Naive thymus-derived CD4-positive, alpha-beta T cell (primary cell): Measurements from ENCODE around the gene TRIO. TPM values are rescaled to one million over a fixed set of nuclear protein-coding genes. Genes with fewer than 3 reads are reported as not detected.
"Not testable (repeated sequence)": the region's sequence is repeated elsewhere in the genome, so short reads cannot be mapped to it uniquely, and the experiment has no call there.

Source experiments
- ATAC-seq: fragments of 150-1000 bp; cut with Tn5 transposase; 2 replicates; pipeline ENCODE4 v1.10.0; 2021; ENCODE audit warnings: mild to moderate bottlenecking, moderate library complexity
- CTCF ChIA-PET: fragments of 350-600 bp; sonication (Branson Sonifier 250); formaldehyde crosslinking; loops from one replicate; lab custom pipeline; 2021; ENCODE audit warnings: antibody characterized with exemption; lab: Charles Lee
- POLR2A ChIA-PET: fragments of 350-600 bp; sonication (Branson Sonifier 250); formaldehyde crosslinking; loops from one replicate; lab custom pipeline; 2021; ENCODE audit warnings: antibody characterized with exemption, inconsistent platforms; lab: Charles Lee
- DNase-seq, 9 donors: peaks; one replicate each; pipeline versions ENCODE4 v3.0.0 to v3.0.0-alpha.2; 2020 to 2022; ENCODE audit warnings: mixed read lengths in 1 of 9
- H3K27ac ChIP-seq: one replicate; pipeline ENCODE4 v1.7.0; 2013; ENCODE audit warnings: mild to moderate bottlenecking, low read depth, low read length, moderate library complexity
- H3K27me3 ChIP-seq, 2 donors: one replicate each; pipeline ENCODE4 v1.7.0; 2013; ENCODE audit warnings: low read length in 2 of 2, mild to moderate bottlenecking in 2 of 2, moderate library complexity in 2 of 2; ENCODE audit not compliant: control insufficient read depth in 2 of 2, insufficient read depth in 2 of 2
- H3K36me3 ChIP-seq, 3 experiments: 1 replicate in 2 of 3; 2 replicates in 1 of 3; pipeline ENCODE4 v1.7.0; 2013; ENCODE audit warnings: low read length in 3 of 3, mild to moderate bottlenecking in 3 of 3, moderate library complexity in 1 of 3; ENCODE audit not compliant: insufficient read depth in 3 of 3, control insufficient read depth in 2 of 3
- H3K4me1 ChIP-seq, 2 donors: one replicate each; pipeline ENCODE4 v1.7.0; 2013; ENCODE audit warnings: low read length in 2 of 2, mild to moderate bottlenecking in 2 of 2, moderate library complexity in 1 of 2; ENCODE audit not compliant: control insufficient read depth in 2 of 2, insufficient read depth in 2 of 2
- H3K4me3 ChIP-seq: 2 replicates; pipeline ENCODE4 v1.7.0; 2013; ENCODE audit warnings: mild to moderate bottlenecking, low read length
- H3K9me3 ChIP-seq, 3 experiments: 1 replicate in 2 of 3; 2 replicates in 1 of 3; pipeline ENCODE4 v1.7.0; 2013; ENCODE audit warnings: low read length in 3 of 3; ENCODE audit not compliant: control insufficient read depth in 2 of 3
- H3K27ac Mint-ChIP-seq, 9 donors: one replicate each; pipeline ENCODE4 v1.8.0; 2020 to 2022; ENCODE audit warnings: mixed read lengths in 9 of 9, mild to moderate bottlenecking in 8 of 9, moderate library complexity in 5 of 9, inconsistent platforms in 2 of 9
- H3K27me3 Mint-ChIP-seq, 5 donors: one replicate each; pipeline ENCODE4 v1.8.0; 2021 to 2022; ENCODE audit warnings: mixed read lengths in 5 of 5, mild to moderate bottlenecking in 1 of 5
- H3K36me3 Mint-ChIP-seq, 5 donors: one replicate each; pipeline ENCODE4 v1.8.0; 2020 to 2022; ENCODE audit warnings: mixed read lengths in 5 of 5, mild to moderate bottlenecking in 3 of 5, inconsistent platforms in 1 of 5
- H3K4me1 Mint-ChIP-seq, 7 donors: one replicate each; pipeline ENCODE4 v1.8.0; 2020 to 2022; ENCODE audit warnings: mixed read lengths in 7 of 7, mild to moderate bottlenecking in 3 of 7, inconsistent platforms in 1 of 7
- H3K4me3 Mint-ChIP-seq, 10 donors: one replicate each; pipeline ENCODE4 v1.8.0; 2020 to 2022; ENCODE audit warnings: mild to moderate bottlenecking in 10 of 10, mixed read lengths in 10 of 10, moderate library complexity in 6 of 10, inconsistent platforms in 2 of 10
- H3K9me3 Mint-ChIP-seq, 11 donors: one replicate each; pipeline ENCODE4 v1.8.0; 2020 to 2022; ENCODE audit warnings: mixed read lengths in 11 of 11, mild to moderate bottlenecking in 4 of 11, inconsistent platforms in 1 of 11, moderate library complexity in 1 of 11
- intact Hi-C, 2 donors: fragments of 100-400 bp; cut with micrococcal nuclease; formaldehyde crosslinking; loops; one replicate each; pipeline ENCODE4 v1.15.1; 2023
- polyA plus RNA-seq, 2 donors: library from polyadenylated mRNA; unstranded; fragments of 300-500 nt; fragmentation: Illumina TruSeq; gene quantifications; one replicate each; pipeline ENCODE4 v1.2.3, GENCODE V29; 2021
- total RNA-seq, 6 experiments: library from RNA in 5 of 6; stranded (reverse) in 5 of 6; gene quantifications; 1 replicate in 5 of 6; 2 replicates in 1 of 6; pipeline ENCODE4 v1.2.3 and lab custom pipeline; 2021 to 2026

Gene TRIO
- total RNA-seq, result 10 to 100 TPM in 2 of 5 experiments, 1 to 10 TPM in 3; 5.5 to 45.9 (median 8.5) TPM
- polyA plus RNA-seq, result under 1 TPM; 0.16 to 0.53 TPM
- total RNA-seq (lab: John Stamatoyannopoulos, UW), result 5.4 reads per million, percentile 25 among the genes with 10 or more reads in this experiment

DNA sequence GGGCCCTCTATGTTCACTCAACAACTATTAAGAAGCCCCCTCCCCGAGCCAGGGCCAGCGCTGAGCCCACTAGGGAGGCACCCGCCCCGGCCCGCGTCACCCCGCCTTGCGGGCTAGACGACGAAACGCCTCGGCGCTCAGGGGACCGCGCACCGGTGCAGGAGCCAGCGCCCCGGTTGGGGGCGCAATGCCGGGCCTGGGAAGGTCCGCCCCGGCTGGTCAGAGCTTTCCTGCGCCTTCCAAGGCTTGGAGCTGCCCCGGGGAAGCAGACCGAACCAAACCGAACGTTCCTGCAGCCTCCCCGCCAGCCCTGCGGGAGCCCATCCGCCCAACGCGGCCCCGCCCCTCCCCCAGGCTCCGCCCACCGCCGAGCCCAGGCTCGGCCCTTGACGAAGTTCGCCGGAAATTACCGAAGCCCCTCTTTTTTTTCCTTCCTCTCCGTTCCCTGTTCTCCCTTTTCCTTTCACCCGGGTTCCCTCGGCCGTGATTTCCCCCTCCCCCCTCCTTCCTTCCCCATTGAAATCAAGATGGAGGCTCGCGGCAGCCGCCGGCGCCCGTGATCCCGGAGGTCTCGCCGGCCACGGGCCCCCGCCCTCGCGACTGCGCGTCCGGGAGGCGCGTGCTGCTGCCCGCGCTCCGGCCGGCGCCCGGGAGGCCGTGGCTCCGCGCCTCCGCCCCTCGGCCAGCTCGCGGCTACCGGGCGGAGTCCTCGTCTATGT is at the start of gene TRIO:
Gene TRIO (plus strand): TSS at position 516 of the 719 bp plus-strand sequence. CDS start 384 bp downstream, outside the sequence.
- peaks cover 3% of the 10 kb centered on the region in 2 donors for H3K27me3 ChIP-seq
- H3K36me3 ChIP-seq, result no peaks in the 10 kb centered on the region
- Mint-ChIP-seq H3K27ac (peak within 1 kb of the TSS in 5 of 9 donors; percentile 20 to 80 (median 38)), H3K27me3 (peaks cover 15 to 63% (median 35%) of the 10 kb centered on the region in 5 donors), H3K36me3 (no peaks in the 10 kb centered on the region), H3K9me3 (peaks cover 0 to 4% (median 0%) of the 10 kb centered on the region in 11 donors), H3K4me3 (peak within 1 kb of the TSS; percentile 78 to 91 (median 86)), H3K4me1 (peaks cover 5 to 18% (median 14%) of the 10 kb centered on the region in 7 donors)
- peak; percentile 76 for ATAC-seq
- ChIA-PET POLR2A (no interaction called here), CTCF (no interaction called here)
- intact Hi-C loops, result loop anchor here (2.0 to 10.0 kb wide), 8 partner anchors 131 to 852 kb away; partner anchors contain the start of genes ANKH (in 2 of the 2), OTULIN (in 2 of the 2) and OTULINL (in 1 of the 2)
- peaks cover 6% of the 10 kb centered on the region in 2 donors for H3K4me1 ChIP-seq
- no peaks in the 10 kb centered on the region for H3K9me3 ChIP-seq
- H3K4me3 ChIP-seq, result peak within 1 kb of the TSS; percentile 65
- peak; percentile 59 to 87 (median 70) for DNase-seq
- peak within 1 kb of the TSS; percentile 46 for H3K27ac ChIP-seq

DNA sequence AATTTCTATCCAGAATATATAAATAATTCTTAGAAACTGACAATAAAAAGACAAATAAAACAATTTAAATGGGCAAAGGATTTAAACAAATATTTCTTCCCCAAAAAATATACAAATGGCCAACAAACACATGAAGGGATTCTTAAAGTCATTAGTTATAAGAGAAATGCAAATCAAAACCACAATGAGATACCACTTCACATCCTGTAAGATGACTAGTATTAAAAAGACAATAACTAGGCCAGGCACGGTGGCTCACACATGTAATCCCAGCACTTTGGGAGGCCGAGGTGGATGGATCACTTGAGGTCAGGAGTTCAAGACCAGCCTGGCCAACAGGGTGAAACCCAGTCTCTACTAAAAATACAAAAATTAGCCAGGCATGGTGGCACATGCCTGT is 45.8 kb upstream of the TRIO start:
- intact Hi-C loops, H3K4me1 ChIP-seq, H3K36me3 ChIP-seq, H3K27me3 ChIP-seq, H3K27ac ChIP-seq, POLR2A ChIA-PET, ATAC-seq, H3K9me3 ChIP-seq, H3K4me1 Mint-ChIP-seq, H3K4me3 Mint-ChIP-seq, CTCF ChIA-PET, H3K4me3 ChIP-seq, H3K36me3 Mint-ChIP-seq, DNase-seq, H3K27ac Mint-ChIP-seq, H3K9me3 Mint-ChIP-seq: not testable (repeated sequence)
- peaks cover 2 to 20% (median 11%) of the 10 kb centered on the region in 5 donors for H3K27me3 Mint-ChIP-seq

DNA sequence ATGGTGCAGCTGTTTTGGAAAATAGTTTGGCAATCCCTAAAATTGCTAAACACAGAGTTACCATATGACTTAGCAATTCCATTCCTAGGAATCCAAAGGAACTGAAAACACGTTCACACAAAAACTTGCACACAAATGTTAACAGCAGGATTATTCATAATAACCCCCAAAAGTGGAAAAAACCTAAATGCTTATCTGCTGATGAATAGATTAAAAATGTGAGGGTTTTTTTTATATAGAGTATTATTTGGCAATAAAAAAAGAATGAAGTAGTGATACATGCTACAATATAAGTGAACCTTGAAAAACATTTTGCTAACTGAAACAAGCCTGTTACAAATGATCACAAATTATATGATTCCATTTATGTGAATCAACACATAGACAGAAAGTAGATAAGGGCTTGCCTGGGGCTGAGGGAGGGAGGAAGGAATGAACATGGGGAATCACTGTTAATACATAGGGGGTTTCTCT is 45.1 kb upstream of the TRIO start:
- Mint-ChIP-seq H3K36me3 (peaks cover 0 to 6% (median 0%) of the 10 kb centered on the region in 5 donors), H3K4me1 (no peaks in the 10 kb centered on the region), H3K4me3 (no peak overlapping the region), H3K27me3 (peaks cover 2 to 21% (median 11%) of the 10 kb centered on the region in 5 donors), H3K27ac (no peak overlapping the region), H3K9me3 (peaks cover 0 to 15% (median 6%) of the 10 kb centered on the region in 11 donors)
- no peak for DNase-seq
- Histone ChIP-seq H3K27ac (no peak overlapping the region), H3K27me3 (no peaks in the 10 kb centered on the region), H3K4me3 (no peak overlapping the region), H3K36me3 (no peaks in the 10 kb centered on the region), H3K9me3 (no peaks in the 10 kb centered on the region), H3K4me1 (no peaks in the 10 kb centered on the region)
- ChIA-PET POLR2A (no interaction called here), CTCF (no interaction called here)
- no peak for ATAC-seq
- intact Hi-C loops, result no loop called here

DNA sequence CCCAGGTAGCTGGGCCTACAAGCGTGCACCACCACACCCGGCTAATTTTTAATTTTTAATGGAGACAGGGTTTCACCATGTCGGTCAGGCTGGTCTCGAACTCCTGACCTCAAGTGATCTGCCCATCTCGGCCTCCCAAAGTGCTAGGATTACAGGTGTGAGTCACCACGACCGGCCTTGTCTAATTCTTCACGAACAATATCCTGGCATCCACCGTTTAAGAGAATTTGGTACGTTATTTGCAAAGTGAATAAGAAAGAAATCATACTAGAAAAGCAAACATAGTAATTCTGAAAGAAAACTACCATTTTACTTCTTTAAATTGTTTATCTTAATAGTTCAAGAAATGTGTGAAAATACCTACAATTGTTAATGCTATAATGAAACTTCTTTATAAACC is 42.9 kb upstream of the TRIO start:
- Histone ChIP-seq H3K36me3 (no peaks in the 10 kb centered on the region), H3K27me3 (no peaks in the 10 kb centered on the region), H3K4me1 (no peaks in the 10 kb centered on the region), H3K4me3 (no peak overlapping the region), H3K27ac (no peak overlapping the region), H3K9me3 (no peaks in the 10 kb centered on the region)
- ChIA-PET POLR2A (no interaction called here), CTCF (no interaction called here)
- Mint-ChIP-seq H3K4me1 (no peaks in the 10 kb centered on the region), H3K27me3 (peaks cover 0 to 19% (median 10%) of the 10 kb centered on the region in 5 donors), H3K27ac (no peak overlapping the region), H3K9me3 (peaks cover 0 to 22% (median 9%) of the 10 kb centered on the region in 11 donors), H3K4me3 (no peak overlapping the region), H3K36me3 (peaks cover 0 to 8% (median 0%) of the 10 kb centered on the region in 5 donors)
- ATAC-seq (no peak), DNase-seq (no peak)
- intact Hi-C loops, result no loop called here

DNA sequence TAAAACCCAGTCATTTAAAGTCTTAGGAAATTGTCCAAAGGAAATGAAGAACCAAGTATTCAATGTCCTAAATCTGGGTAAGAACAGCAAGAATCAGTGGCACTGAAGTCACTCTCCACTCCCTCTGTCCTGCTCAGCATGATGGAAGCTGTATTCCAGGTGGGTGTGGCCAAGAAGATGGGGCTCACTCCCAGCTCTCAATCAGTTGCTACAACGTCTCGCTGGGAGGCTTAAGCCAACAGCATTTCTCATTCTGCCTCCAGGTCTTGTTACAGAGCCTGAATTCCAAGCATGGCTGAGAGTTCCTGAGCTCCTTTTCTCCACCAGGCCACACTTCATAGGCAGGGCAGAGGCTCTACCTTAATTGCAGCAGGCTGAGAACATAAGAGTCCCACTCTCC is 41.2 kb upstream of the TRIO start:
- H3K4me3 ChIP-seq, result no peak overlapping the region
- no peaks in the 10 kb centered on the region for H3K4me1 Mint-ChIP-seq
- no peak for DNase-seq
- intact Hi-C loops, result no loop called here
- H3K4me1 ChIP-seq, result no peaks in the 10 kb centered on the region
- no peak overlapping the region for H3K27ac ChIP-seq
- no peak overlapping the region for H3K27ac Mint-ChIP-seq
- POLR2A ChIA-PET, result no interaction called here
- CTCF ChIA-PET, result no interaction called here
- no peak for ATAC-seq
- no peaks in the 10 kb centered on the region for H3K36me3 ChIP-seq
- no peaks in the 10 kb centered on the region for H3K9me3 ChIP-seq
- peaks cover 1 to 23% (median 17%) of the 10 kb centered on the region in 5 donors for H3K27me3 Mint-ChIP-seq
- H3K9me3 Mint-ChIP-seq, result peaks cover 0 to 14% (median 8%) of the 10 kb centered on the region in 11 donors
- H3K27me3 ChIP-seq, result no peaks in the 10 kb centered on the region
- peaks cover 0 to 8% (median 0%) of the 10 kb centered on the region in 5 donors for H3K36me3 Mint-ChIP-seq
- no peak overlapping the region for H3K4me3 Mint-ChIP-seq

DNA sequence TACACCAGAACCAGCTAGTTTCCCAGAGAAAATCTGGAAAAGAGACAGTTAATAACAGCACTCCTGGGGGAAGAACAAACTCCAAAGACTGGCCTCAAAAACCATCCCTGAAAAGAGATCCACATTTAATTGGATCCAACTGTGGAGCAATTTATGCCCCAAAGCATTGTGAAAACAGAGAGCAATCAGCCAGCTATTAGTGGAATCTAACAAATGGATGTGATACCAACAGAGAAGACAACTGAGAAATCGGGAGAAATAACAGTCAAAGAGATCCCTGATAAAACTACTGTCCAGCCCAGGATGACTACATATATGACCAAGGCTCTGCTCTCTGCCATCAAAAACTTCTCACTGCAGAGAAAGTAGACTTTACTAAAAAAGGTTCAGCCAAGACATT is 40.5 kb upstream of the TRIO start:
- Mint-ChIP-seq H3K36me3 (peaks cover 0 to 8% (median 0%) of the 10 kb centered on the region in 5 donors), H3K27me3 (peaks cover 3 to 30% (median 20%) of the 10 kb centered on the region in 5 donors), H3K4me3 (no peak overlapping the region), H3K4me1 (peaks cover 0 to 3% (median 0%) of the 10 kb centered on the region in 7 donors), H3K9me3 (peaks cover 0 to 14% (median 6%) of the 10 kb centered on the region in 11 donors), H3K27ac (no peak overlapping the region)
- no peak for ATAC-seq
- no peaks in the 10 kb centered on the region for H3K4me1 ChIP-seq
- POLR2A ChIA-PET, result no interaction called here
- H3K27me3 ChIP-seq, result no peaks in the 10 kb centered on the region
- intact Hi-C loops, result no loop called here
- no peak overlapping the region for H3K4me3 ChIP-seq
- H3K36me3 ChIP-seq, result no peaks in the 10 kb centered on the region
- CTCF ChIA-PET, result no interaction called here
- no peak for DNase-seq
- H3K9me3 ChIP-seq, result no peaks in the 10 kb centered on the region
- H3K27ac ChIP-seq, result no peak overlapping the region
